ENCODE measurements around the gene ADAMTSL2.

ADAMTSL2 gene

GRCh38 chr9:133591985-133592384 lies 57.5 kb downstream of the ADAMTSL2 start:
- no peak for DNase-seq

DNA sequence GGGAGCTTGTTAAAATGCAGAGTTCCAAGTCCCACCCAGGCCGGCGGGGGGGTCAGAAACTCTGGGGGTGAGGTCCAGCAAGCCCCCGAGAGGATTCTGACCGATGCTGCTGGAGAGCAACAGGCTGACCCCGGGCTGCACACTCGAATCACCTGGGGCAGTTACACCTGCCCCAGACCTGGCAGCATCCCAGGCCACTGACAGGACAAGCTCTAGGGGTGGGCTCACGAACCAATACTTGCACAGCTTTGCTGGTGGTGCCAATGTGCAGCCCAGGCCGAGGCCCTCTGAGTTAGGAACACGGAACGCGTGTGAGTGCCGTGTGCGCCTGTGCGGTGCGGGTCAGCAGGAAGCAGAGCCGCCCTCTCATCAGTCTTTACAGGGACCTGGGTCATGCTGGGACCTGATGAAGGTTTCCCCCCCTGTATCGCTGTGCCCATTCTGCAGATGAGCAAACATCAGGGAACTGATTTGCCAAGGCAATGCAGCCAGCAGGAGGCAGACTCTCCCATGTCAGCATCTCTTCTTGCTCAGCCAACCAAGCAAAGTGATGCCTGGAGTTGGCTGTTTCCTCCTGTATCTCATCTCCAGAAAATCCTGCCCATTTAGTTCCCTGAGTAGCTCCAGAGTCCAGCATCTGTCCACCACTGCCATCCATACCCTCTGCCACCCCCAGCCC lies 58.4 kb downstream of the ADAMTSL2 start:
- no peak for DNase-seq

GRCh38 chr9:133593587-133594253 lies 59.2 kb downstream of the ADAMTSL2 start:
- no peak for DNase-seq

- no peak for DNase-seq
Measured at GRCh38 chr9:133594310-133594709, 59.8 kb downstream of the ADAMTSL2 start.

DNA sequence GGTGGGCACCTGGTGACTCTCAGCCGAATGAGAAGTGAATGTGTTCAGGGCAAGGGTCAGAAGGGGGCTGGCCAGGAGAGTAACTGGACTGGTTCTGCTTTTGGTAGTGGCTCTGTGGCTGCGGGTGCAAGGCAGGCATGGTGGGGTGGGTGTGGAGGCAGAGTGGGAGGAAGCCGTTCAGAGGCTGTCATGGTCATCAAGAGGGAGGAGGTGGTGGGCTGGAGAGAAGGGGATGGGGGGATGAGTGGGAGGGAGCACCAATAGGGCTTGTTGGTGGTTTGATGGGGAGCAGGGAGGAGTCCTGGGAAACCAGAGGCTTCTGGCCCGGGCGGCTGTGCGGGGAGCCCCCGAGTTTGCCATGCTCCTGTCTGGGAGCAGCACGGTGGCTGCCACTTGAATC lies 61.4 kb downstream of the ADAMTSL2 start:
- DNase-seq: no peak

GRCh38 chr9:133597316-133597957 lies 62.9 kb downstream of the ADAMTSL2 start:
- no peak for DNase-seq

DNA sequence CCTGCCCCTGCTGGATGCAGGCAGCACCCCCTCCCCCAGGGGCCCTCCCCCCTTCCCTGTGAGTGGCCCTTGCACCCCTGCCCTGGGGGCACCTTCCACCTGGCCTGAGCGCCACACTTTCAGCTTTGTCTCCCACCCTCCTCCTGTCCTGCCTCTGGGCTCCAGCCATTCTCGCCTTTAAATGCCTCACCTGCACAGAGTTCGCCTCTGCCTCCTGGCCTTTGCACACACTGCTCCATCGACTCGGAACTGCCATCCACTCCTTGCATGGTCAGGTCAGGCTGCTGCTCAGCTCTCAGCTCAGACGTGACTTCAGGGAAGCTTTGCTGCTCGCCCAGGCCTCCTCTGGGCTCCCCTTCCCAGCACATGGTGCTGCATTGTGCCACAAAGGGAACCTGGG lies 64.5 kb downstream of the ADAMTSL2 start:
- no peak for DNase-seq

- DNase-seq: no peak
Measured at GRCh38 chr9:133599470-133600173, 65.1 kb downstream of the ADAMTSL2 start.

DNA sequence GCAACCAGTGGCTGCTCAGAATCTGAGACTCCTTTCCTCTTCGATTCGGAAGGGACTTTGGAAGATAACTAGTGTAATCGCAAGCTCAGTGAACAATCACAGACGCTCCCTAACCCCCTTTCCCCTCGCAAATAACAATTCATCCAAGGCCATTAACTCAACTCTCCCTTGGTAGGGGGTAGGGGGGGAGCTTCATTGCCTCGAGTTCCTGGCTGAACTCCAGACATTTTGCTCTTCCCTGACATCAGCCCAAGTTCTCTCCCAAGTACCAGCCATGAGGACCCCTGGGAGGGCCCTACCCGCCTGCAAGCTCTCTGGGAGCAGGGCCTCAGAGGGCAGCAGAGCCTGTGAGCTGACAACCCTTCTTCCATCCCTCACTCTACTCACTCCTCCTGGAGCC lies 66.2 kb downstream of the ADAMTSL2 start:
- no peak for DNase-seq

DNA sequence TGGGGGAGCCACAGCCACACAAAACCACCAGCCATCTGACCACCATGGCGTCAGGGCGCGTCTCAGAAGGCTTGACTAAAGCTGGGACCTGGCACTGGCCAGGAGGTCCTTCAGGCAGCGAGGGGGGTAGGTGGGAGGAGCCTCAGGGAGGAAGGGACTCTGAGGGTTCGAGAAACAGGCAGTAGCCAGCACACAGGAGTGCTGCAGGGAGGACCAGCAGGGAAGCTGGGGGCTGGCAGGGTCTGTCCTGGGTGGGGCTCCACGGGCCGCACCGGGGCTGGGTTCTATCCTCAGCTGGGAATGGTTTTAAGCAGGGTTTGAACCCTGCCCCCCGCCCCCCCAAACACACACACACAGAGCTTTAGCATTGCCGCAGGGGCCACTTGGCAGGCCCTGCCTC lies 67.2 kb downstream of the ADAMTSL2 start:
- DNase-seq: no peak

DNA sequence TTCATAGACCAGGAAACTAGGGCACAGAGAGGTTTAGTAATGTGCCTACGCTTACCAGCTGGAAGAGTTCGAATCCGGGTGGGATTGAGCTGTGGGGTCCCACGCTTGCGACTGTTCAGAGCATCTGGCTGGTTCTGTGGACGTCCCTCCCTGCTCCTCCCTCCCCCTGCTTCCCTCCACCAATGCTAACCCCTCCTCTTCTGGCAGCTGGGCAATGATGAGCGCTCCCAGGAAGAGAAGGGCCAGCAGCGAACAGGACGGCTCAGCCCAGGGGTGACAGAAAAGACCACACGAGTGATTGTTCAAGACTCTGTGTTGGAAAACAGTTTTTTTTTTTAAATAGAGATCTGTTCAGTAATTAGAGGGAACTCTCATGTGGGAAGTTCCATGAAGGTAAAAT lies 67.8 kb downstream of the ADAMTSL2 start:
- DNase-seq: no peak

DNA sequence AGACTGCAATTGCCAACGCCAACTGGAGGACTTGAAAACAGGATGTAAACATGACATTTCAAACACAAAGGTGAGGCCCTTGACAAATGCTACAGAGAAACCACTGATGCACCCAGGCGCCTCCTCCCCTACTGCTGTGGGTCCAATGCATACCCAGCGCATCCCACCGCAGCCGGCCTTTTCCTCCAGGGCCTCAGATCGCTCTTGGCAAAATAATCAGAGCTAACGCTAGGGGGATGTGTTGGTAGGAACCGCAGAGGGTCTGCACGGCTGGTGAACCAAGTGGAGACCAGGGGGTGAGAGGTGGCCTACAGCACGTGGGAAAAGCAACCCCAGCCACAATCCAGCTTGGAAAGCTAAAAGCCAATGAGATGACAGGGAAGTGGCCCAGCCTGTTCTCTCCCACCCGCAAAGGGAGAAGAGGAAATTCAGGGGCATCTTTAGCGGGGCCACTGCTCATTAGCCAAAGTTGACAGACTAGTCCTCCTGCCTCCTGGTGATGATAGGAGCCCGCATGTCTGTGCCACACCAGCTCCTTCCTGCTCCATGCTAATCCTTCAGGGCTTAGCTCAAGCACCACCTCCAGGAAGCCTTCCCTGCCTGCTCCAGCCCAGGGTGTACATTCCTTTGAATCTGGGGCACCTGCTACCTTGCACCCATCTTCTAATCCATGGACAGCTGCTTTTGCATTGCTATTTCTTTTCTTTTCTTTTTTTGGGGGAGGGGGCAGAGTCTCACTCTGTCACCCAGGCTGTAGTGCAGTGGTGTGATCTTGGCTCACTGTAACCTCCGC lies 68.8 kb downstream of the ADAMTSL2 start:
- DNase-seq: no peak

DNA sequence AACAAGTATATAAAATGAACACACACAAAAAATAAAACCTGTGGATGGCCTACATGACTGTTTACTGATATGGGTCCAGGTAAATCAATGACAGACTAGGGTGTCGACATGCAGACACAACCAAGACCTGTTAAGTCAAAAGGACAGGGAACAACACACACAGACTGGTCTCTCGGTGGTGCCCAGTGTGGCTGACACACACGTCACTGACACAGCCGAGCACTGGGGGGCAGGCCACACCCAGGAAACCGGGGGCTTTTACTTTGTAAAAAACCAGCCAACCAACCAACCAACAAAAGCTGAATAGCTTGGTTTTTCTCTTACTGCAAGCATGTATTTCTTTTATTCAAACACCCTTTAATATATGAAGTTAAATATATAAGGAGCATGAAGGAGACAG lies 69.7 kb downstream of the ADAMTSL2 start:
- no peak for DNase-seq

- no peak for DNase-seq
Measured at GRCh38 chr9:133604856-133605255, 70.4 kb downstream of the ADAMTSL2 start.

DNA sequence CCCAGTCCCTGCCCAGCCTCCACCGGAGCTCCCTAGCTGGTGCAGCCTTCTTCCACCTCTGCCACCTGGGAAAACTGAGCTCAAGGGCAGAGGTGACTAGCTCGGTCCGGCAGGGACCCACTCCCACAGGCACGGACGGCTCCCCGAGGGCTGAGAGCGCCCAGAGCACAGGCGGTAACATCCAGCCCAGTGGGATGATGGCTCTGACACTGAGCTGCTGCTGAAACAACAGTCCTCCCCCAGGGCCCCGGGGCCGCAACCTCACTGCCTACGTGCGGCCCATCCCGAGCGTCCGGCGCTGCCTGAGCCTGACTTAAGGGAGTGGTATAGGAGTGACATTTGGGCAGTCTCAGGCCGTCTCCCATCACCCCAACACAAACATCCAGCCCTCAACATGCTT lies 70.9 kb downstream of the ADAMTSL2 start:
- no peak for DNase-seq

DNA sequence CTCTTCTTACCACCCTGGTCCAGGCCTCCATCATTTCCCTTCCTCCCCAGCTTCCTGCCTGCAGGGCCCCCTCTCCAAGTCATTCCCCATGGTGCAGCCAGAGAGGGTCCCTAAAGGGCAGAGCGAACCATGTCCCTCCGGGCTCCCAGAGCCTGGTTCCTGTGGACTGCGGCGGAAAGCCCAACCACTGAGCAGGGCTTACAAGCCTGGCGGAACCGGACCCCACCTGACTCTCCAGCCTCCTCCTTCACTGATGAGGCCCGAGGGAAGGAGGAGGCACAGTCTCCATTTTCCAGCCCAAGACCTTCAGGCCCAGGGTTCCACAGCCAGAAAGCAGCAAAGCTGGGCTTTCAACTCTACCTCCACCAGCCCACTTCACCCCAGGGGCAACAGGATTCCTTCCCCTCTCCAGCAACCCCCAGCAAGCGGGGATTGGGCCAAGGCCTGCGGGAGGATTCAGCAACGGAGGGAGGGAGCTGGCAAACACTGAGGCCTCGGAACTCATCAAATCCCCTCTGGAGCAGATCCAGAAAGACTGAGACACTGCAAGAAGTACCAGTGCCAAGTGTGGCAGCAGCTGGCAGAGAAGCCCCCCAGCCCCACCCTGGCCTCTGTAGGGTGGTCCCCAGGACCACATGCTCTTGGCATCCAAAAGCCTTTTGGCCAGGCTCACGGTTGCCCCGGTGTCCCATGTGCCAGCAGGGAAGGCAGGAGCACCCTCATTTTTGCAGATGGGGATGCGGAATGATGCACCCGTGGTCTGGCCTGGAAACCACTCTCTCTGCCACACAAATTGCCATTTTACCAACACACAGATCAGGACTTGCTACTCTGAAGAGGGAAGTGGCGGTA lies 71.6 kb downstream of the ADAMTSL2 start:
- DNase-seq: no peak

DNA sequence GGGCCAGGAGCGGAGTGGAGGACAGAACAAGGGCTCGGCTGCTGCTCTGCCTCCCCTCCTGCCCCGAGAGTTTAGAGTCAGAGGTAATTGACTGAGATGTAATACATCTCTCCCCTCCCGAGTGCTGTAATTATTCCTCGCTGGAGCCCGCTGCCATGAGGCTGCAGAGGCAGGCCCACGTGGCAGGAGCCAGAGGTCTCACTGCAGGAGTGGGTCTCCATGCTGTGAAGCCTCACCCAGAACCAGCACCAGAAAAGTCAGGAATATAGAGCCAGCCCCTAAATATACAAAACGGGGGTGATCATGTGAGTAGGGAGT lies 72.2 kb downstream of the ADAMTSL2 start:
- DNase-seq: no peak

- DNase-seq: no peak
Measured at GRCh38 chr9:133607381-133607780, 72.9 kb downstream of the ADAMTSL2 start.

DNA sequence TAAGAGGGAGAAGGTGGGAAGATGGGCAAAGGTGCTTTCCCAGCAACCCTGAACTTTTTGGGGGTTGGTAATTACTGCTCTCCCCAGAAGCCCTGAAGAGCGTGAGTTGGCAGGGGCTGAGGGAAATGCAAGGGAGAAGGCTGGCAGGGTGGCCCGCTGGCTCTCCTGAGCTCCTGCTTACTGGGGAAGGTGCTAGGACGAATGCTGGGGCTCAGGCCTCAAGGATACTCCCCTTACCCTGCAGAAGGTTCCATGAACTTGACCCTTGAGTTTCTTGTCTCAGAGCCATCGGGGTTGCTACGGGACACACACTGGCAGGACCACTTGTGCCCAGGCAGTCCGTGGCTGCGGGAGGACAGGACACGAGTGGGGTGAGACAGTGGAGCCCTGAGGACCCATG lies 73.5 kb downstream of the ADAMTSL2 start:
- DNase-seq: no peak

DNA sequence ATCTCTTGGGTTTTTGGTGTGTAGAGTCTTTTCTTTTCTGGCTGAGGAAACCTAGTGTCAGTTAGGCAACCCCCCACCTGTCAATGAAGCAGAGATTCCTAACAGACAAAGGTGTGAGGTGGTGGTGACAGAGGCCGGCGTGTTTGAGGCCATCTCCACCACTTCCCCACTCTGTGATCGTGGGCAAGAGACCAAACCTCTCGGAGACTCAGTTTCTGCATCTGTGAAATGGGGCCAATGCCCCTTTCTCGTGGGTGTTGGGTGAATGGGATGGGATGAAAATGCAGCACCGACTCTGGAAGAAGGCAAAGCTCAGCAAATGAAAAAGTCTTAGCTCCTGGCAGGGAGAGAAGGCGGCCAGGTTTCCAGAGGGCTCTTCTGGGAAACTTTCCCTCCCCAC lies 73.9 kb downstream of the ADAMTSL2 start:
- DNase-seq: no peak

- DNase-seq: no peak
Measured at GRCh38 chr9:133608889-133609288, 74.4 kb downstream of the ADAMTSL2 start.
